ENCODE measurements around the gene D2HGDH. TPM values are rescaled to one million over a fixed set of nuclear protein-coding genes. Genes with fewer than 3 reads are reported as not detected.

Gene D2HGDH
- total RNA-seq, 1 experiment from 2014 or later = 10.0 TPM

DNA sequence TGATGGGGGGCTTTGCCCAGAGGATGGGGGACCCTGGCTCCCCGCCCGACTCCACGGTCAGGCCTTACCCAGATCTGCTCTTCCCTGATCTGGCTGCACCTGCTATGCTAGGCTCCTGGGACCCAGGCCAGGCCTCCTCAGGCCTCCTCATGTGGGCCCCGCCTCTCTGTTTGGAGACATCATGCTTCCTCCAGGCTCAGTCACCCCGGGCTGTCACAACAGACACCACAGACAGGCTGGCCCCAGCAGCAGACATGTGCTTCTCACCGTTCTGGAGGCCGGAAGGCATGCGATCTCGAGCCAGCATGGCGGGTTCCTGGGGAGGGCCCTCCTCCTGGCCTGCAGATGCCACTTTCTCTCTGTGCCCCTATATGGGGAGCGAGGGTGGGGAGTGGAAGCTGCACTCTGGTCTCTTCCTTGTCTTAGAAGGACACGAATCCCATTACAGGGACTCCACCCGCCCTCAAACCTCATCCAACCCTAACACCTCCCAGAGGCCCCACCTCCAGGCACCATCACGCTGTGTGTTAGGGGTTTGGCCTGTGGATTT is 63.7 kb downstream of the D2HGDH start:
- Mint-ChIP-seq H3K4me1 (peaks cover 3 to 19% of the 10 kb centered on the region in 2 experiments), H3K36me3 (ENCODE audit: insufficient read depth in 1 of 3, low read depth in 3 of 3) (peaks cover 0 to 3% (median 0%) of the 10 kb centered on the region in 3 experiments; a peak in 1 of 7 replicates), H3K9me3 (peaks cover 4 to 6% of the 10 kb centered on the region in 2 experiments; a peak in 4 of 5 replicates), H3K27ac (no peak overlapping the region), H3K4me3 (no peak overlapping the region), H3K27me3 (ENCODE audit: low read depth) (peaks cover 4% of the 10 kb centered on the region)
- Histone ChIP-seq H2AFZ (ENCODE audit: low read length) (no peak overlapping the region), H2BK120ac (ENCODE audit: low read depth, low read length, poor library complexity, severe bottlenecking) (no peak overlapping the region), H4K20me1 (ENCODE audit: control insufficient read depth, insufficient read depth, insufficient read length) (no peaks in the 10 kb centered on the region), H3K4ac (ENCODE audit: low read depth, low read length) (no peak overlapping the region), H3T11ph (ENCODE audit: low read length) (no peak overlapping the region), H3K4me2 (ENCODE audit: insufficient read depth, insufficient read length, low read length) (no peak overlapping the region), H2BK12ac (ENCODE audit: insufficient read length, low read depth, low read length) (no peak overlapping the region), H3K79me1 (ENCODE audit: insufficient read depth, low read depth, low read length, poor library complexity, severe bottlenecking) (no peaks in the 10 kb centered on the region), H3K27me3 (ENCODE audit: insufficient read depth, low read length) (no peaks in the 10 kb centered on the region), H4K91ac (ENCODE audit: insufficient read length, low read depth, low read length) (no peak overlapping the region), H3K18ac (ENCODE audit: insufficient read length, low read depth, low read length) (no peak overlapping the region), H3K4me1 (ENCODE audit: insufficient read depth, low read length) (no peaks in the 10 kb centered on the region), H2BK5ac (ENCODE audit: insufficient read length, low read length) (no peak overlapping the region), H3K9ac (ENCODE audit: extremely low read depth, insufficient read length, low read length) (no peak overlapping the region), H2AK5ac (ENCODE audit: insufficient read length, low read length) (no peak overlapping the region), H2BK20ac (ENCODE audit: low read depth, low read length, poor library complexity, severe bottlenecking) (no peak overlapping the region), H3K79me2 (ENCODE audit: insufficient read depth, low read length) (no peaks in the 10 kb centered on the region), H3K23ac (ENCODE audit: insufficient read length, low read depth, low read length) (no peak overlapping the region), H3K9me3 (ENCODE audit: control insufficient read depth, low read depth, low read length) (no peaks in the 10 kb centered on the region), H2BK15ac (ENCODE audit: low read depth, low read length) (no peak overlapping the region), H3K23me2 (ENCODE audit: insufficient read length, low read depth, low read length, poor library complexity, severe bottlenecking) (no peaks in the 10 kb centered on the region), H3K14ac (ENCODE audit: insufficient read depth, low read length) (no peak overlapping the region), H3K56ac (ENCODE audit: insufficient read length, low read depth, low read length) (no peak overlapping the region), H4K8ac (replicated peaks; ENCODE audit: insufficient read length, low read depth, low read length) (no peak overlapping the region), H4K5ac (ENCODE audit: insufficient read length, low read depth, low read length) (no peak overlapping the region), H3K27ac (ENCODE audit: insufficient read length, low read depth, low read length) (no peak overlapping the region)
- no CpG with 5 or more reads among the region's 14 CpGs for WGBS (ENCODE audit: extremely low coverage, insufficient read length, low lambda C conversion rate)
- DNase-seq = no peak
- TF ChIP-seq, protein P1, sequence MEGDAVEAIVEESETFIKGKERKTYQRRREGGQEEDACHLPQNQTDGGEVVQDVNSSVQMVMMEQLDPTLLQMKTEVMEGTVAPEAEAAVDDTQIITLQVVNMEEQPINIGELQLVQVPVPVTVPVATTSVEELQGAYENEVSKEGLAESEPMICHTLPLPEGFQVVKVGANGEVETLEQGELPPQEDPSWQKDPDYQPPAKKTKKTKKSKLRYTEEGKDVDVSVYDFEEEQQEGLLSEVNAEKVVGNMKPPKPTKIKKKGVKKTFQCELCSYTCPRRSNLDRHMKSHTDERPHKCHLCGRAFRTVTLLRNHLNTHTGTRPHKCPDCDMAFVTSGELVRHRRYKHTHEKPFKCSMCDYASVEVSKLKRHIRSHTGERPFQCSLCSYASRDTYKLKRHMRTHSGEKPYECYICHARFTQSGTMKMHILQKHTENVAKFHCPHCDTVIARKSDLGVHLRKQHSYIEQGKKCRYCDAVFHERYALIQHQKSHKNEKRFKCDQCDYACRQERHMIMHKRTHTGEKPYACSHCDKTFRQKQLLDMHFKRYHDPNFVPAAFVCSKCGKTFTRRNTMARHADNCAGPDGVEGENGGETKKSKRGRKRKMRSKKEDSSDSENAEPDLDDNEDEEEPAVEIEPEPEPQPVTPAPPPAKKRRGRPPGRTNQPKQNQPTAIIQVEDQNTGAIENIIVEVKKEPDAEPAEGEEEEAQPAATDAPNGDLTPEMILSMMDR (conservative IDR thresholded peaks at IDR 0.05) = no peak
